Uterus (tissue), 2 donors: ENCODE data around the gene GABBR1.

ENCODE experiments used
- POLR2A ChIP-seq, 2 donors: fragments of 450-650 bp; IDR thresholded peaks; one replicate each; pipeline ENCODE4 v1.6.1; 2016; ENCODE audit warnings: antibody characterized with exemption in 2 of 2, mild to moderate bottlenecking in 1 of 2, moderate library complexity in 1 of 2
- TF ChIP-seq, protein P1 (sequence below), 4 experiments: fragments of 200-600 bp in 2 of 4; fragments of 450-650 bp in 2 of 4; sonication (generic) in 2 of 4; IDR thresholded peaks; one replicate each; pipeline ENCODE4 v1.5.1; 2016 to 2019; ENCODE audit warnings: antibody characterized with exemption in 4 of 4, mild to moderate bottlenecking in 2 of 4, moderate library complexity in 1 of 4

DNA sequence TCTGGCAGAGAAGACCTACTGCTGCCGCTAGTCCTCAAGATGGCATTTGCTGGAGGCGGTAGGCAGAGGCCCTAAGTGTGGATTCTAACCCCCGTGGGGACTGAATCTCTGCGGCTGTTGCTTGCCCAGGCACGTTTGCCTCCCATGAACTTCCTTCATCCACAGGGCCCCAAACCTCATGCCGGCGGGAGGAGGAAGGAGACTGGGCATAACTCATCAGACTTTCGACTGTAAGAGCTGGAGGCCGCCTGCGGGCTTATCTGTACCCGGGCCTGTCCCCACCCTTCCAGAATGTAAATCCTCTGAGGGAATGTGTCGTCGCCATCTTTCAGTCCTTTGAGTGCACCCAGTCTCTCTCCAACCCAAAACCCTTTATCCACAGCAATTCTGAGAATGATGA, 47.0 kb upstream of the GABBR1 start:
- TF ChIP-seq, protein P1, sequence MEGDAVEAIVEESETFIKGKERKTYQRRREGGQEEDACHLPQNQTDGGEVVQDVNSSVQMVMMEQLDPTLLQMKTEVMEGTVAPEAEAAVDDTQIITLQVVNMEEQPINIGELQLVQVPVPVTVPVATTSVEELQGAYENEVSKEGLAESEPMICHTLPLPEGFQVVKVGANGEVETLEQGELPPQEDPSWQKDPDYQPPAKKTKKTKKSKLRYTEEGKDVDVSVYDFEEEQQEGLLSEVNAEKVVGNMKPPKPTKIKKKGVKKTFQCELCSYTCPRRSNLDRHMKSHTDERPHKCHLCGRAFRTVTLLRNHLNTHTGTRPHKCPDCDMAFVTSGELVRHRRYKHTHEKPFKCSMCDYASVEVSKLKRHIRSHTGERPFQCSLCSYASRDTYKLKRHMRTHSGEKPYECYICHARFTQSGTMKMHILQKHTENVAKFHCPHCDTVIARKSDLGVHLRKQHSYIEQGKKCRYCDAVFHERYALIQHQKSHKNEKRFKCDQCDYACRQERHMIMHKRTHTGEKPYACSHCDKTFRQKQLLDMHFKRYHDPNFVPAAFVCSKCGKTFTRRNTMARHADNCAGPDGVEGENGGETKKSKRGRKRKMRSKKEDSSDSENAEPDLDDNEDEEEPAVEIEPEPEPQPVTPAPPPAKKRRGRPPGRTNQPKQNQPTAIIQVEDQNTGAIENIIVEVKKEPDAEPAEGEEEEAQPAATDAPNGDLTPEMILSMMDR (IDR thresholded peaks at IDR 0.05), result no peak
- no peak for TF ChIP-seq POLR2A (IDR thresholded peaks at IDR 0.05)
